Osteoblast (primary cell): ENCODE data around the gene RCAN3. TPM values are rescaled to one million over a fixed set of nuclear protein-coding genes. Genes with fewer than 3 reads are reported as not detected.

Experiments used
- DNase-seq: peaks from one replicate; pipeline ENCODE4 v3.0.0; 2011; ENCODE audit warnings: low spot score, mixed read lengths; ENCODE audit not compliant: insufficient read length; ENCODE audit errors: missing footprints
- H2AFZ ChIP-seq: 2 replicates; pipeline ENCODE4 v1.6.0; 2011; ENCODE audit warnings: mild to moderate bottlenecking, low read length
- H3K27ac ChIP-seq: 2 replicates; pipeline ENCODE4 v1.5.1; 2011; ENCODE audit warnings: mild to moderate bottlenecking, low read depth, low read length, moderate library complexity
- H3K27me3 ChIP-seq: 2 replicates; pipeline ENCODE4 v1.6.0; 2012; ENCODE audit warnings: mild to moderate bottlenecking, control low read depth, inconsistent platforms, low read length, moderate library complexity; ENCODE audit not compliant: insufficient read depth
- H3K36me3 ChIP-seq: 2 replicates; pipeline ENCODE4 v1.5.1; 2011; ENCODE audit warnings: mild to moderate bottlenecking, low read length, control low read depth, moderate library complexity; ENCODE audit not compliant: insufficient read depth
- H3K4me1 ChIP-seq: 2 replicates; pipeline ENCODE4 v1.5.1; 2011; ENCODE audit warnings: mild to moderate bottlenecking, low read length, control low read depth, moderate library complexity; ENCODE audit not compliant: insufficient read depth
- H3K4me2 ChIP-seq: 2 replicates; pipeline ENCODE4 v1.6.0; 2011; ENCODE audit warnings: mild to moderate bottlenecking, low read length; ENCODE audit not compliant: insufficient read depth
- H3K4me3 ChIP-seq: fragments of 200-600 bp; sonication (generic); 3 replicates; pipeline ENCODE4 v1.5.1; 2012; ENCODE audit warnings: mild to moderate bottlenecking, low read length, inconsistent platforms; ENCODE audit not compliant: insufficient read depth
- H3K79me2 ChIP-seq: 2 replicates; pipeline ENCODE4 v1.6.0; 2012; ENCODE audit warnings: mild to moderate bottlenecking, low read length, control low read depth, inconsistent platforms; ENCODE audit not compliant: insufficient read depth
- H3K9me3 ChIP-seq: 2 replicates; pipeline ENCODE4 v1.5.1; 2011; ENCODE audit warnings: low read depth, low read length, control low read depth
- H4K20me1 ChIP-seq: 2 replicates; pipeline ENCODE4 v1.6.0; 2012; ENCODE audit warnings: mild to moderate bottlenecking, low read length, control low read depth; ENCODE audit not compliant: insufficient read depth
- total RNA-seq: library from RNA; depleted of rRNA; stranded (reverse); fragments of >200 nt; gene quantifications from 2 replicates; pipeline ENCODE4 v1.2.3, GENCODE V29; 2012
- TF ChIP-seq, protein P1 (sequence below): IDR thresholded peaks from 2 replicates; pipeline ENCODE4 v1.5.1; 2011; ENCODE audit warnings: mild to moderate bottlenecking, low read depth, low read length, moderate library complexity; ENCODE audit errors: extremely low read depth

Gene RCAN3
- total RNA-seq, 1 donor, result 1.8 TPM

DNA sequence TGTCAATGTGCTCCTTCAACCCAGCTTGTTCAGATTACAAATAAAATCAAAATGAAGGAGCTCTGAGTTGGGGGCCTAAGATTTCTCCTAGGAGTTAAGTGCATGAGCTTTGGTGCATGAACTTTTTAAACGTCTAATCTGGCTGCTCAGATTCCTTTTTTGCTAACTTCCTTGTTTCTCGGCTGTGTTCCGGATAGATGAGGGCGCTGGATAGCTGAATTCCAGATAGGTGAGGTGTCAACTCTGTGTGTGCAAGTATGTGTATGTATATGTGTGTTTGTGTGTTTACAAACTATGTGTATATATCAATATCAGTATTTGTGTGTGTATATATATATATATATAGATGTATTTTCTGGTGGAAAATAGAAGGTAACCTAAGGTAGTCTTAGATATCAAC, 37.5 kb upstream of the RCAN3 start:
- Histone ChIP-seq H3K27me3 (no peaks in the 10 kb centered on the region), H3K4me2 (no peak overlapping the region), H3K79me2 (no peaks in the 10 kb centered on the region), H3K36me3 (peaks cover 15% of the 10 kb centered on the region), H4K20me1 (no peaks in the 10 kb centered on the region), H2AFZ (no peak overlapping the region), H3K27ac (no peak overlapping the region), H3K9me3 (no peaks in the 10 kb centered on the region), H3K4me1 (peaks cover 3% of the 10 kb centered on the region), H3K4me3 (no peak overlapping the region)
- DNase-seq, result no peak
- TF ChIP-seq, protein P1, sequence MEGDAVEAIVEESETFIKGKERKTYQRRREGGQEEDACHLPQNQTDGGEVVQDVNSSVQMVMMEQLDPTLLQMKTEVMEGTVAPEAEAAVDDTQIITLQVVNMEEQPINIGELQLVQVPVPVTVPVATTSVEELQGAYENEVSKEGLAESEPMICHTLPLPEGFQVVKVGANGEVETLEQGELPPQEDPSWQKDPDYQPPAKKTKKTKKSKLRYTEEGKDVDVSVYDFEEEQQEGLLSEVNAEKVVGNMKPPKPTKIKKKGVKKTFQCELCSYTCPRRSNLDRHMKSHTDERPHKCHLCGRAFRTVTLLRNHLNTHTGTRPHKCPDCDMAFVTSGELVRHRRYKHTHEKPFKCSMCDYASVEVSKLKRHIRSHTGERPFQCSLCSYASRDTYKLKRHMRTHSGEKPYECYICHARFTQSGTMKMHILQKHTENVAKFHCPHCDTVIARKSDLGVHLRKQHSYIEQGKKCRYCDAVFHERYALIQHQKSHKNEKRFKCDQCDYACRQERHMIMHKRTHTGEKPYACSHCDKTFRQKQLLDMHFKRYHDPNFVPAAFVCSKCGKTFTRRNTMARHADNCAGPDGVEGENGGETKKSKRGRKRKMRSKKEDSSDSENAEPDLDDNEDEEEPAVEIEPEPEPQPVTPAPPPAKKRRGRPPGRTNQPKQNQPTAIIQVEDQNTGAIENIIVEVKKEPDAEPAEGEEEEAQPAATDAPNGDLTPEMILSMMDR, result no peak

DNA sequence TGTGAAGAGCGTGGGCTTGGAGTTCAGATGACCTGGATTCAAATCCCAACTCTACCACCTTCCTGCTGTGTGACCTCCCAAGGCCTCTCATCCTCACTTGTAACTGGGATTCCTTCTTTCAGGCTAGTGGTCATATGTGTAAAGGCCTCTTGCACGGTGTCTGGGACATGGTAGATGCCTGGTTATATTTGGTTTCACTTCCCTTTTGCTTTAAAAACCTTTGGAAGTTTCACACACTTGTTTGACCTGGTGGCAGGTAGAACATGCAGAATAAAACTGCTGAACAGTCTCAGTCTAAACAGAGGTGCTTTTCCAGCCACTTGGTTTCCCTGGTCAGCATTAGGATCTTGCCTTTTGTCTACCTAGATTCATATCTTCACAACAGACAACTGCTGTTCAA, 37.0 kb upstream of the RCAN3 start:
- H3K4me2 ChIP-seq, result no peak overlapping the region
- H3K27me3 ChIP-seq, result no peaks in the 10 kb centered on the region
- H3K36me3 ChIP-seq, result peaks cover 14% of the 10 kb centered on the region
- no peaks in the 10 kb centered on the region for H3K79me2 ChIP-seq
- no peaks in the 10 kb centered on the region for H4K20me1 ChIP-seq
- H2AFZ ChIP-seq, result no peak overlapping the region
- H3K4me3 ChIP-seq, result no peak overlapping the region
- peaks cover 3% of the 10 kb centered on the region for H3K4me1 ChIP-seq
- no peaks in the 10 kb centered on the region for H3K9me3 ChIP-seq
- H3K27ac ChIP-seq, result no peak overlapping the region
- TF ChIP-seq, protein P1, result no peak
- DNase-seq, result no peak

DNA sequence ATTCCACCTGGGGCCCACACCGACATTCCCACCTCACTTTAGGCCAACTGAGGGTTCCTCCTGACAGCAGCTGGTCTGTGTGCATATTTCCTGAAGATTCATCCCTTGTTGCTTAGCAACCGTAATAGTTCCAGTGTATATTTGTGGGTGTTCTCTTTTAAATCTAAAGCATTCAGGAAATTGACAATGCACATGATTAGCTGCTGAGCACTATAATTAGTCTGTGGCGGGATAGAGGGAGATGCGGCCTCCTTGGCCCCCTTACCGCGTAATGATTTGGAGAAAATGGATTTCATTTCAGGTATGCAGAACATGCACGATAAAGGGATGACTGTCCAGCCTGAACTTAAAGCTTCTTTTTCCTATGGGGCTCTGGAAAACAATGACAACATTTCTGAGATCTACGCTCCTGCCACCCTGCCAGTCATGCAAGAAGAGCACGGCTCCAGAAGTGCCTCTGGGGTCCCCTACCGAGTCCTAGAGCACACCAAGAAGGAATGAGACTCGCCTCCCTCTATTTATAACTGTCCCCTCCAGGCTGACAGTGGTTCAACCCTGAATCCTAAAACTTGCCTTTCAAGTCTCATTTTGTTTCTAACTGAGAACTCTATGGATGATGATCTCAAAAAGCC, 33.8 kb upstream of the RCAN3 start:
- Histone ChIP-seq H3K4me1 (peaks cover 3% of the 10 kb centered on the region), H3K36me3 (peaks cover 8% of the 10 kb centered on the region), H3K27ac (no peak overlapping the region), H4K20me1 (no peaks in the 10 kb centered on the region), H3K9me3 (no peaks in the 10 kb centered on the region), H3K27me3 (no peaks in the 10 kb centered on the region), H3K79me2 (no peaks in the 10 kb centered on the region), H2AFZ (no peak overlapping the region), H3K4me3 (no peak overlapping the region), H3K4me2 (no peak overlapping the region)
- DNase-seq, result no peak
- TF ChIP-seq, protein P1, result no peak

DNA sequence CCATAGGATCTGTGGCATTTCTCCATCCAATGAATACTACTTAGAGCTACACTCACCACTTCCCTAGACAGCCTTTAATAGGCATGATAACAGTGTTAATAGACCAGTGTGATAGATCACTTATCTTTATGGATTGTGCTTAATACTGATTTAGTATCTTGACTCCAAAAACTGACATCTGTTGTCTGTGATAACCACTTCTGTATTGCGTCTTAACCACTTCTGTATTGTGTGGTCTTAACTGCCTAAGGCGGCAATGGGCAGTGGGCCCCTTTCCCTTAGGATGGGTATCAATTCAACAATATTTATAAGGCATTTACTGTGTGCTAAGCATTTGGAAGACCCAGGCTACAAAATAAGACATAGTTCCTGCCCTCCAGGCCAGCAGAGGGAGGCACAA, 32.0 kb upstream of the RCAN3 start:
- TF ChIP-seq, protein P1, result no peak
- no peak overlapping the region for H3K4me2 ChIP-seq
- no peaks in the 10 kb centered on the region for H3K9me3 ChIP-seq
- no peak overlapping the region for H2AFZ ChIP-seq
- H3K36me3 ChIP-seq, result peaks cover 8% of the 10 kb centered on the region
- no peaks in the 10 kb centered on the region for H3K27me3 ChIP-seq
- H3K27ac ChIP-seq, result no peak overlapping the region
- no peaks in the 10 kb centered on the region for H4K20me1 ChIP-seq
- H3K4me3 ChIP-seq, result no peak overlapping the region
- no peak for DNase-seq
- no peaks in the 10 kb centered on the region for H3K79me2 ChIP-seq
- H3K4me1 ChIP-seq, result no peaks in the 10 kb centered on the region
